HG02623 (cell line): ENCODE results near the gene PHF19.

Experiments
- ATAC-seq: cut with Tn5 transposase; IDR thresholded peaks from one replicate; pipeline ENCODE4 v1.9.1; 2021; ENCODE audit warnings: moderate library complexity; ENCODE audit not compliant: unreplicated experiment

PHF19 gene

DNA sequence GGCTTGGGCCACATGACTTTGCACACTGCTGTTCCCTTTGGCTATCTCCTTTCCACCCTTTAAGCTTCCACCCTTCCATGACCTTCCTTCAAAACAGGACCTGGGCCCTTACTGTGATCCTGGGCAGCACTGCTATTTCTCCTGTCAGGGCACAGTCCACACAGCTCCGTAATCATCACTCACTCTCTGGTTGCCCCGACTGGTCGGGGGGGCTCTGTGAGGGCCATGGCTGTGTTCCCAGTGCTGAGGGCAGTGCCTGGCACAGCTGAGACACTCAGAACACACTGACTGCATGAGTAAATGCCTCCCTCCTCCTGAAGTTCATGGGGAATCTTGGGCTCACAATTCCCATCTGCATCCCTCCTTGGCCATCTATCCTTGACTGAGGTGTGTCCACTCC, 37.4 kb upstream of the PHF19 start:
- ATAC-seq, result no peak

DNA sequence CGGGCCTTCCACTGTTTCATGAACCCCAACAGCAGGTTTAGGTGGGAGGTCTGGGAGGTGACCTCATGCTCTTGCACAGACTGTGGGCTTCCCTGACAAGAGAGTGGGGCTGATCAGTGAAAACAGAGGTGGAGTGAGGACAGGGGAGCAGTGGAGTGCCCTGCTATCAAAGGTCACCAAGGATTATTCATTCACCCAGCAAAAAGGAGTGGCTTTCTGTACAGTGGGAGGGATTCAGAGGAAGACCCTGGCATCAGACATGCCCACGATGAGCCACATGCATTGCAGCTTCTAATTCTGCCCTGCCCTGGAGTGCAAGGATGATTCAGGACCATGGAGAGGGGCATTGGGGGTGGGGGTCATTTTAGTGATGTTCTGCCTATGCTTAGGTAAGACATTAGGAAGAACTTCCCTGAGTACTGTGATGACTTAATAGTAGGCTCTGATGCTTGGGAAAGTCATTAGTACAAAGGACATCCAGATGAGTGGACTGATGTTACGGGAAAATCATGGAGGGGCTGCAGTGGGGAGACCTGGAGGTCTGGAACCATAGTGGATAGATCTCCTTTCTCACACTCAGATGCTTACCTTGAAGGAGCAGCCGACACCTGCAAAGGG, 36.8 kb upstream of the PHF19 start:
- ATAC-seq, result no peak

DNA sequence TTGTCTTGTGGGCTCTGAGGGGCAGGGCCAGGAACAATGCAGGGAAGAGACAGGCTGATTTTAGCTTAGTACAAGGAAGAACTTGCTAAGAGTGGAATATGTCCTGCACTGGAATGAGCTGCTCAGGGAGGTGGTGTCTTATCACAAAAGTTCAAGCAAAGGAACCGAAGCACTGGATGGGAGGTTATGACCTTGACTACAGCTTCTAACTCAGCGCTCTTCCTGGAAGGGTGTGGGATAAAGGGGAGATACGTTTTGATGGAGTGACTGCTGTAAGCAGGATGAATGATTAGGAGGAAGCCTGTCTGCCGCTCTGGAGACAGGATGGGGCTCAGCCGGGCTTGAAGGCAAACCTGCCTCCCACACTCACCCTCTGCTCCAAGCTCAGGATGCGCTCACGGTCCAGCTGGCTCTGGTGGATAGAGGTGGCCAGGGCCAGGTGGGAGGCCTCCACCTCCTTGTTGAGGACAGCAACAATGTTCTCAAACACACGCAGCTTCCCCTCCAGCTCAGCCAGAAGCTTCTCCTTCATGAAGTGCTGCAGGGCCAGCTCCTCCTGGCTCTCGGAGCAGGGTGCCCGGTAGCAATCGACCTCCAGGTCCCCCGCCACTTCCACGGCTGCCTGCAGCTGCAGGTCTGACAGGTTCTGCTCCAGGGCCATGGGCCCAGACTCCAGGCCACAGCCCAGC, 36.1 kb upstream of the PHF19 start:
- ATAC-seq, result no peak

DNA sequence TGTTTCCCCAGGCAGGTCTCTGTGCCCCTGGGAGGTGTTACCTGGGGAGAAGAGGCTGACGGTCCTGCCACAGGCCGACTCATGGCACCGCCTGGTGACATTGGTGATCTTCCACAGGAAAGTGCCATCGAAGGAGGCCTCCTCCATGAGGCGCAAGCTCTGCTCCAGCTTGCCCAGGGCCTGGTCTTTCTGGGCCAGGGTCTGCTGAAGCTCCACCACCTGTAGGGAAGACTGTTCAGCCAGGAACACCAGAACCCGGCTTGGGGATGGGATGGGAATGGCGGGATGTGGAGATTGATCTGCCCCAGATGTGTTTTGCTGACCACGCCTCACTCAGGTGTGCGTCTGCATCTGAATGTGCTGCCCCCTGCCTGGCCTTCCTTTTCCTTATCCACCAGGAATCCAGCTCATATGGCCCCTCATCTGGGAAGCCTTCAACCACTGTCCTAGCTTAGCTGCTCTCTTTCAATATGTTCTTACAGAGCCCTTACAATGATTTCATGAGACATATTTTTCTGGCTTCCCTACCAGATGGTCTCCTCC, 34.4 kb upstream of the PHF19 start:
- ATAC-seq, result no peak

DNA sequence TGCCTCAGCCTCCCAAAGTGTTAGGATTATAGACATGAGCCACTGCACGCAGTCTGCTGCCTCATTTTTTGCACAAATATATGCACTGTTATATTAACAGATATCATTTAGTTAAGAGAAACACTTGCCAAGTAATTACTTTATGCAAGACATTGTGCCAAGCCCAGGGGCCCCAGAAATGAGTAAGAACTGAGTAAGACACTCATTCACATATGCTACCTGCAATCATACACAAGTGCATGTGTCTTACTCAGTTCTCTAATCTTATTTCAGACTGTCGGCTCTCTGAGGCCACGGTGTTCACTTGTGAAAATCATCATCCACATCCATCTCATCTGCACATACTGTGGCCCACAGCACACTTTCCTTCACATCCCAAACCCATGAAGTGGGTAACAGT, 33.7 kb upstream of the PHF19 start:
- ATAC-seq, result no peak

DNA sequence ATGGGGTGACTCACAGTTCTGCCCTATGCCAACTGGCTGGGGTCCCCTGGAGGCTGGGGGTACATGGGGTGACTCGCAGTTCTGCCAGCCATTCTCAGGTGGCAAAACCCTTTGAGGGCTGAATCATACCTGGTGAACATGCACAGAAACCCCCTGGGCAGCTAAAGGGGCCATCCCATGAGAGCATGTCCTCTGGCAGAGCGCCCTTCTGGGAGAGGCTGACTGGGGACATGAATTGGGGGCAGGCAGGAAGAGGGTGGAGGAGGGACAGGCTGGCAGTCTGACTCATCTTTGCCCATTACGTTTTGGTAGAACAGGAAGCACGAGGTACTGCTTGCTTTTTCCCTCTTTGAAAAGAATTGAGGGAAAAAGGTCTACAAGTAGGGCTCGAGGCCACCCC, 32.9 kb upstream of the PHF19 start:
- no peak for ATAC-seq

DNA sequence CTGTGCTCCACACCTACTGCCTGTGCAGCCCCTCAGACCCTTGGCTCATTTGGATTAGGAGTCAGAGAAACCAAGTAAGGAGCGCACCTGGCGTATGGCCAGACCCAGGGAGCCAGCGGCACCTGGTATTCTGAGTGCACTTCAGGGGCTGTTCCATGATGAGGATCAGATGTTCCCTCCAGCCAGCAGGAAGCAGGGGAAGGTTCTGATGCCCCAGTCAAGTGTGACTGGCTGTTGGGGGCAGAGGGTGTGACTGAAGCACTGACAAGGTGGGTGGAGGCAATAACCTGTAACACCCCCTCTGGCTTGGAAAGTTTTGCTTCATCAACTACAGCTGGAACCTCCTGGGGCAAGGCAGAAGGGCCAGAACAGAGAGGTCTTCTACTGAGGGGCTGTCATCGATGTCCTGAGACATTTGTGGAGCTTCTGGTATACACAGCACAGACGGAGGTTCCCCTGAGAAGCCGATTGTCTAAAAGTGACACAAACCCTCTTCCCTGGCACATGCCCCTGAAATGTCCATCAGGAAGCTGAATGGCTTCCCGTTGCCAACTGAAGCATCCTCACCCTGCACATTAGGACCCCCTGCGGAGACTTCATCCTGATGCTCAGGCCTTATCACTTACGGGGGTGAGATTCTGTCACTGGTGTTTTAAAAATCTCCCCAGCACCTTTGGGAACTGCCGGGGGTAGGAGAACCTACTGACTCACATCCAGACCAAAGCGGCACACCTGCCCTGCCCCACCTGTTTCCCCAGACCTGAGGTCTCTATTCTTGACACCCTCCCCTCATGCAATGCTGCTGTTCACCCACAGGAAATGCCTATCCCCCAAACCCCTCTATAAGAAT, 28.6 kb upstream of the PHF19 start:
- ATAC-seq, result no peak

DNA sequence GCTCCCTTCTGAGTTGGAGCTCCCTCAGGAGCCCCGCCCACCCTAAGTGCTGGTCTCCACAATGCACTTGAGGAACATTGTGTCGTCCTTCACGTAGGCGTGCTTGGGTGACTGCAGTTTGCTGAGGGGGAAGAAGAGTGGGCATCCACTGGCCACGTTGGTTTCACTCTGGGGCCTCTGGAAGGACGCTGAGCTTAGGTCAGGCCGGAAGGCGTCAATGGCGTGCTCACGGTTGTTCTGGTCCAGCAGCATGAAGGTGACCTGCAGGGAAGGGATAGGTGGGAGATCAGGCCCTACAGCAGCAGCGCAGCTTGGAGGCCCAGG, 28.0 kb upstream of the PHF19 start:
- no peak for ATAC-seq

DNA sequence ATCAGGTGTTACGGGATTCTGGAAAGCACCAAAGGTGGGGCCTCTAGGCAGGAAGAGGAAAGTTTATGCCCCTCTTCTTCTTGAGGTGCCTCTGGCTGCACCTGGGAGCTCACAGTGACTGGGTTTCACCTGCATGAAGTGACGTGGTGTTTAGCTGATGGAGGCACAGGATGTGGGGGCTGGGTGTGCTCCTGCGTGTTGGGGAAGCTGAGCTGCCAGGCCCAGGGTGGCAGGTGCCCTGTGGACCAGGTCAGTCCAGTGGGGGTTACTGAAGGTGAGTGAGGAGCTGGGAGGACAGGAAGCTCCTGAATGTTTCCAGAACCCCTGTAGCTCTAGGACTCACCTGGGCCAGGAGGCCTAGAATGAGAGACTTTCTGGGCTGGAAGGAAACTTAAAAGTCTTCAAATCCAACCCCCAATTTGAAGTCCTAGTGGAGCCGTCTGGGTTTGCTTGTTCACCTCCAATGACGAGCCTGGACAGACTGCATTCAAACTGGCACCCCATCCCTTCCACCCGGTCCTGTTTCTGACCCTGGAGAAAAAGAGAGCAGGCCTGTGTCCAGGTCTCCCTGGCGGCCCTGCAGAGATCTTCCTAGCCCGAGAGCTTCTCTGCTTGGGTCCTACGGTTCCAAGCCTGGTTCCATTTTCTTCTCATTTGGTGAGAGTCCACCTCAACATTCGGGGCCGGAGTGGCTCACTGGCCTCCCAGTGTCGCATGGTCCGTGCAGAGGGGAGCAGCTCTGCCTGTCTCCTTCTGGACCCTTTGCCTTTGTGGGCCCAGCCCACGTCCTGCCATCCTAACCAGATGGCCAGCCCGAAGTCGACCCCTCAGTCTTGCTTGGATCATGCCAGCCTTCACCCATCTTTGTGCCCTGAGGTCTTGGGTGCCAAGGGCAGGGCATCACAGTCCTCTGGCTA, 27.3 kb upstream of the PHF19 start:
- no peak for ATAC-seq

DNA sequence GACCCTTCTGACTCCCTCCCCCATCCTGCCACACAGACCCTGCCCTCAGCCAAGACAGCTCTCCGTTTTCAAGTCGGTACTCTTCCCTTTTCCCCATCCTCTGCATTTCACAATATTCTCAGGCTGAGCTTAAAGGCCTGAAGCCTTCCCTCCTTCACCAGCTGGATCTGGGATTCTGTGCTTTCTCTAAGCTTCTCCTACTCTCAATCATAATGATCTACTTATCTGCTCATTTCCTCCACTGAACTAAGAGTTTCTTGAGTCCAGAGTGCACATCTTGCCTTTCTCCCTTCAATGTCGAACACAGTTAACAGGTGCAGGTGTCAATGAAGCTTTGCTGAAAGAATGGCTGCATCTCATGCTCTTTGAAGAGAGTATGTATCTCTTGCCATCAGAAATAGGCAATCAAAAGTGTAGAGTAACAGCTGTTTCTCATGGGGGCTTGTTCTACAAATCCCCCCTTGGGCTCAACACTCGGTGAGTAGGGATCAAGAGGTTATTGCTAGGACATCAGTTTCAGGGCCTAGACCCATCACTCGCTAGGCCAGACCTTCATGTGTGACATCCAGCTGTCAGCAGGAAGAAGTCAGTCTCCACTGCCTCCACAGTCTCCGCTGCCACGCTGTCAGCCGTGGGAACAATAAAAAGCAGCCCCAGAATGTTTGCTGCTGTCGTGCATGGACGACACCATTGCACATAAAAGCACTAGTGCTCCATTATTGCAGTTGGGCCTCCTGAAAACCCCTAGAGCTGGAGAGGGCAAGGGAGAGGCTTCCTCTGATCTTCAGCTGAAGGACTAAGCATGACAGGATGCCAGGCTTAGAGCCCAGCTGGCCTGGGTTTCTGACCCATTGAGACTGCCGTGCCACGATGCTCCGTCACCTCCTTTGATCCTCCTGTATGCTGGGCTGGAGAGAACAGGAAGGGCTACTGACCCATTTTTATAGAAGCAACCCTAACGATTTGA, 25.9 kb upstream of the PHF19 start:
- no peak for ATAC-seq

DNA sequence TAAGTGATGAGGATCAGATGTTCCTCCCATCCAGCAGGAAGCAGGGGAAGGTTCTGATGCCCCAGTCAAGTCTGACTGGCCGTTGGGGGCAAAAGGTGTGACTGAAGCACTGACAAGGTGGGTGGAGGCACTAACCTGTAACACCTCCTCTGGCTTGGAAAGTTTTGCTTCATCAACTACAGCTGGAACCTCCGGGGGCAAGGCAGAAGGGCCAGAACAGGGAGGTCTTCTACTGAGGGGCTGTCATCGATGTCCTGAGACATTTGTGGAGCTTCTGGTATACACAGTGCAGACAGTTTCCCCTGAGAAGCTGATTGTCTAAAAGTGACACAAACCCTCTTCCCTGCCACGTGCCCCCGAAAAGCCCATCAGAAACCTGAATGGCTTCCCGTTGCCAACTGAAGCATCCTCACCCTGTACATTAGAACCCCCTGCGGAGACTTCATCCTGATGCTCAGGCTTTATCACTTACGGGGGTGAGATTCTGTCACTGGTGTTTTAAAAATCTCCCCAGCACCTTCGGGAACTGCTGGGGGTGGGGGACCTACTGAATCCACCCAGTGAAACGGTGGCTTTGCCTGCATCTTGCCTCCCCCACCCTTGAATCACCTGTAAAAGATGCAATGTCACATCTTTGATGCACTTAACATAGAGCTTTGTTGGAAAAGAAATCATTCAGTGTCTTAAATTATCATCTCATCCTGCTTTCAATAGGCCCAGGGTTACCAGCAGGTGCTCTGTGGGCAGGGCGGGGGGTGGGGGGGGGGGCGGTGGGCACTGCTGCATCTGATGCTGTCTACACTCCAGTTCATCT, 25.0 kb upstream of the PHF19 start:
- no peak for ATAC-seq

DNA sequence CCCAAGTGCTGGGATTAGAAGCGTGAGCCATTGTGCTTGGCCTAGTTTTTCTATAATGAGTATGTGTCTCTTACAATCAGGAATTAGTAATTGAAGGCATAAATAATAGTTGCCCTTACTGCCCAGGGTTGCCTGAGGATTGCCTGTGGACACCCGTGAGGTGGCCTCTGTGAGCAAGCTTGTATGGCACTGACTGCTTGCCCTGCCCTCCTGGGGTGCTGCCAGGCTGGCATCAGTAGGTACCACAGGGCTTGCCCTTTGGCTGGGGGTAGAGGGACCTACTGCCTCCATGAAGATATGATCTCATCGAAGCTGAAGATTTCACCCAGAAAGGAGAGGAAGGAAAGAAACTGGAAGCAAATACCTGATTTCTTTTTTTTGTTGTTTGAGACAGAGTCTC, 23.8 kb upstream of the PHF19 start:
- no peak for ATAC-seq

DNA sequence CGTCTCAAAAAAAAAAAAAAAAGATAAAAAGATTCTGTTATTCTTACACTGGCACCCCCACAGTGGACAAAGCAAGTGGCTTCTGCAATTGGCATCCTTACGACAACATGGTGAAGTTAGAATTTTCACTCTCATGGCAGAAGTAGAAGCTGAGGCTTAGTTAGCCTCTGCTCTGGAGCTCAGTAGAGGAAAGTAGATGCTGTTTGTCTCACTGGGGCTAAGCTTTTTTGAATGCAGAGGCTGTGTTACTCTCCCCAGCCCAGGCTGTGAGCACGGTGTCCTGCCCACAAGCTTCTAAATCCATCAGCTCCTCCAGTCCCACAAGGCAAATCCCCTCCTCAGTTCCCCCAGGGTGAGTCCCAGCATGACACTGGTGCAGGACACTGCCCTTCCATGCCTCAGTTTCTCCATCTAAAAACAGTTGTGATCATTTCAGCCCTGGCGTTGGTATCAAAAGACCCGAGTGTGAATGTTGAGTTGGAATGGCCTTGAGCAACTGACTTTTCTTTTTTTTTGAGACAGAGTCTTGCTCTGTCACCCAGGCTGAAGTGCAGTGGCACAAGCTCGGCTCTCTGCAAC, 22.6 kb upstream of the PHF19 start:
- no peak for ATAC-seq

DNA sequence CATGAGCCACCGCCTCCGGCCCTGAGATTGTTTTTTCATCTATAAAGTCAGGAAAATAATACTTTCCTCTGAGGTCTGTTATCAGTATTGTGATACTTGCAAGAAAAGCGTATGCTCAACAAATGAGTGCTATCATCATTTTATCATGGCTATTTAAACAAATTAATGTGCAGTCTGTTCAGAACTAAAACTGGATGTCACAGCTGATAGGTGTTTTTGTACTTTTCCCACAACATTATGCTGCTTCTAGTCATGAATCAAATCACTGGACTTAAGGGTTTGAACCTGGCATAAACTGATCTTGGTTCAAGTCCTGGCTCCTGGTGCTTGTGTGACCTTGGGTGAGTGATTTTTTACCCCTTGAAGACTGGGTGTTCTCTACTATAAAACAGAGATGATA, 21.4 kb upstream of the PHF19 start:
- ATAC-seq, result no peak

DNA sequence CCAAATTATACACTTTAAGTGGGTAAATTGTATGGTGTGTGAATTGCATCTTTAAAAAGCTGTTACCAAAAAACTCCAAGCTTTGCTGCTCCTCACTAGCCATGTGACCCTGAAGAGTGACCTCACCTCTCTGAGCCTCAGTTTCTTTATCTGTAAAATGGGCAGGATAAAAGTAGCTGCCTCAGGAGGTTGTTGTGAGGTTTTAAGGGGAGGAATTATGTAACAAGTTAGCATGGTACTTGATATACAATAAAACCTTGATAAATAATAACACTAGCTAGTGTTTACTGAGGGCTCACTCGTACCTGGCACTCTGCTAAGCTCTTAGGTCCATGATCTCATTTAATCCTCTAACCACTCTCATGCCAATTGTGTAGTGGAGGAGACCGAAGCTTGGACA, 19.0 kb upstream of the PHF19 start:
- ATAC-seq, result no peak

DNA sequence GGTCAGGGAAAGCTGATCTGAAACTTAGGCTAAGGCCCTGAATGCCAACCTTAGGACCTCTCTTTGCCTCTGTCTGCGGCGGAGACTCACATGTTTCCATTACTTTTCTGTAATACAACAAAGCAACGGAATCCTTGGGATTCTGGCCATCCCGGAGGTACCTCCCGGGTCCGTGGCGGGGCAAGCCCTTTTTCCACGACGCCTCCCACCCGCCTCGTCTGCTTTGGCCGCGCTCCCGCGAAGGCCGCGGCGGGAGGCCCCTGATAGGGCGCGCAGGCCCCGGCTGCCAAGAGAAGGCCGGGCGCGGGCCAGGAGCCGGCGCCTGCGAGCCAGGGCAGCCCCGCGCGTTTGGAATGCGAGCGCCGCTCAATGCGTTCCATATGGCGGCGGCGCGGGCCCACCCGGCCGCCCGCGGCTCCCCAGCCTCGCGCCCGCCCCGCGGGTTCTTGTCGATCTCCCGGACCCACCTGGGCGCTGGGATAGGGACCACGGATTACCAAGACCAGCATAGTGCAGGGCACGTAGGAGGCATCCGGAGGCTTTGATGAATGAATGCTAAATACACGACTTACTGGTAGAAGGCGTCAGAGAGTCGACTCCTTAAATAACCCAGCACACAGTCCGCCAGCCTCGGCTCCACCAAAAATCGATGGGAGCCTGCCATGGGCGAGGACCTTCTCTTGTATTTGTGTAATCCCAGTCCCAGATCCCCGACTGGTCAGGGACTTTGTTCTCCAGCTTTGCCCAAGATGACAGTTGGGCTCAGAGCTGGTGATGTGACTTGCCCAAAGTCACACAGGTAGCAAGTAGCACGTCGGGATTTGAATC, 17.5 kb upstream of the PHF19 start:
- no peak for ATAC-seq

DNA sequence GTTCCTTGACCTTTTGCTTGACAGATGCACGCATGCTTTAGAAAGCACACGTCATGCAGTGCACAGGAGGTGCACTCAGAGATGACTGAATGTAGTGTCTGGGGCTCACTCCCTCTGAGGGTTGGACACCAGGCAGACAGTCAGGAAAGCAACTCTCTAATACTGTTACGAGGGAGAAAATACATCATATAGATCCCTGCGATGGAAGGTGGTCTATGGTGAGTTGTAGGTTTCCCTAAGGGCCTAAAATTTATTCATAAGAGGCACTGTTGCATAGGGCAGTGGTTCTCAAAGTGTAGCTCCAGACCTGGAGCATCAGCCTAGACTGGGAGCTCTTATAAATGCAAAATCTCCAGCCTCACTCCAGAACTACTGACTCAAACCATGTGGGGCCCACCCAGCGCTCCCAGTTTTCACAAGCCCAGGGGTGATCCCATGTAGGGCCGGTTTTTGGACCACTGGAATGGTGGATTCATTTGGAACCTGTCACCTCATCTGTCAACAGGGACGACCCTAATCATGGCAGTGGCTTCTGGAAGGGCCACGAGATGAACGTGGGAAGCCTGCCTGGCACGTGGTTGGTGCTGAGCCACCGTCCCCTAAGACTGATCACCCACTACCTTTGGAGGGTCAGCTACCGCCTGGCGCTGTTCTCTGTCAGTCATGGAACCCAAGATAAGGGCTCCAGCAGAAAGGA, 16.8 kb upstream of the PHF19 start:
- ATAC-seq, result no peak
